SK-N-SH treated with all-trans-retinoic acid at 6 μM for 48 hours (cell line): Measurements from ENCODE around the gene C19orf85.
"Not testable (repeated sequence)": the region's sequence is repeated elsewhere in the genome, so short reads cannot be mapped to it uniquely, and the experiment has no call there.

Source experiments
- ARNTL ChIP-seq: fragments of 450-650 bp; formaldehyde crosslinking; IDR thresholded peaks from 2 replicates; pipeline ENCODE4 v1.5.0; 2020; ENCODE audit warnings: low read depth, mild to moderate bottlenecking, moderate library complexity, borderline replicate concordance
- BACH2 ChIP-seq: fragments of 250-450 bp; sonication (Bioruptor Pico); IDR thresholded peaks from 2 replicates; pipeline ENCODE4 v1.9.0; 2021; ENCODE audit warnings: mild to moderate bottlenecking, borderline replicate concordance
- CSDC2 ChIP-seq: fragments of 250-450 bp; sonication (Bioruptor Pico); IDR thresholded peaks from 2 replicates; pipeline ENCODE4 v1.5.0; 2020; ENCODE audit warnings: mild to moderate bottlenecking, moderate library complexity
- ISL1 ChIP-seq: fragments of 250-450 bp; sonication (Bioruptor Pico); IDR thresholded peaks from 2 replicates; pipeline ENCODE4 v2.1.2; 2022; ENCODE audit warnings: mild to moderate bottlenecking, moderate library complexity
- RARB ChIP-seq: fragments of 250-450 bp; sonication (Bioruptor Pico); IDR thresholded peaks from 2 replicates; pipeline ENCODE4 v1.8.0; 2021; ENCODE audit warnings: mild to moderate bottlenecking, moderate library complexity
- ZNF8 ChIP-seq: fragments of 450-650 bp; formaldehyde crosslinking; IDR thresholded peaks from 2 replicates; pipeline ENCODE4 v1.5.0; 2020; ENCODE audit warnings: mild to moderate bottlenecking, moderate library complexity
- TF ChIP-seq, protein P1 (sequence below): fragments of 250-450 bp; sonication (Bioruptor Pico); IDR thresholded peaks from 2 replicates; pipeline ENCODE4 v1.5.1; 2020; ENCODE audit warnings: low read depth, mild to moderate bottlenecking, moderate library complexity
- TF ChIP-seq, protein P2 (sequence below): fragments of 250-450 bp; sonication (Bioruptor Pico); IDR thresholded peaks from 2 replicates; pipeline ENCODE4 v1.8.0; 2020; ENCODE audit warnings: mild to moderate bottlenecking, moderate library complexity, borderline replicate concordance
- TF ChIP-seq, protein P3 (sequence below): fragments of 250-450 bp; sonication (Bioruptor Pico); IDR thresholded peaks from 2 replicates; pipeline ENCODE4 v1.5.0; 2020; ENCODE audit warnings: mild to moderate bottlenecking, moderate library complexity

DNA sequence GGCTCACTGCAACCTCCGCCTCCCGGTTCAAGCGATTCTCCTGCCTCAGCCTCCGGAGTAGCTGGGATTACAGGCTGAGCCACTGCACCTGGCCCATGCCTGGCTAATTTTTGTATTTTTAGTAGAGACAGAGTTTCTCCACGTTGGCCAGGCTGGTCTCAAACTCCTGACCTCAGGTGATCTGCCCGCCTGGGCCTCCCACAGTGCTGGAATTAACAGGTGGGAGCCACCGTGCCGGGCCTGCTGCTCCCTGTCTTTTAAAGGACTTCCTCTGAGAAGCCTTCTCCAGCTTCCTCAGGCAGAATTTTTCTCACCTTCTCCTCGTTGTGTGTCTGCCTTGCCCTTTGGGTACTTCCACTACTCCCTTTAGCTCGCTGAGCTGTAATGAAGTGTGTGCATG is 32.3 kb upstream of the C19orf85 start:
- not testable (repeated sequence) for TF ChIP-seq RARB, ISL1, BACH2, CSDC2, ZNF8, ARNTL (CRISPR knock-in tag)
- TF ChIP-seq, protein P1, sequence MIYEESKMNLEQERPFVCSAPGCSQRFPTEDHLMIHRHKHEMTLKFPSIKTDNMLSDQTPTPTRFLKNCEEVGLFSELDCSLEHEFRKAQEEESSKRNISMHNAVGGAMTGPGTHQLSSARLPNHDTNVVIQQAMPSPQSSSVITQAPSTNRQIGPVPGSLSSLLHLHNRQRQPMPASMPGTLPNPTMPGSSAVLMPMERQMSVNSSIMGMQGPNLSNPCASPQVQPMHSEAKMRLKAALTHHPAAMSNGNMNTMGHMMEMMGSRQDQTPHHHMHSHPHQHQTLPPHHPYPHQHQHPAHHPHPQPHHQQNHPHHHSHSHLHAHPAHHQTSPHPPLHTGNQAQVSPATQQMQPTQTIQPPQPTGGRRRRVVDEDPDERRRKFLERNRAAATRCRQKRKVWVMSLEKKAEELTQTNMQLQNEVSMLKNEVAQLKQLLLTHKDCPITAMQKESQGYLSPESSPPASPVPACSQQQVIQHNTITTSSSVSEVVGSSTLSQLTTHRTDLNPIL (CRISPR knock-in tag) = not testable (repeated sequence)
- TF ChIP-seq, protein P2, sequence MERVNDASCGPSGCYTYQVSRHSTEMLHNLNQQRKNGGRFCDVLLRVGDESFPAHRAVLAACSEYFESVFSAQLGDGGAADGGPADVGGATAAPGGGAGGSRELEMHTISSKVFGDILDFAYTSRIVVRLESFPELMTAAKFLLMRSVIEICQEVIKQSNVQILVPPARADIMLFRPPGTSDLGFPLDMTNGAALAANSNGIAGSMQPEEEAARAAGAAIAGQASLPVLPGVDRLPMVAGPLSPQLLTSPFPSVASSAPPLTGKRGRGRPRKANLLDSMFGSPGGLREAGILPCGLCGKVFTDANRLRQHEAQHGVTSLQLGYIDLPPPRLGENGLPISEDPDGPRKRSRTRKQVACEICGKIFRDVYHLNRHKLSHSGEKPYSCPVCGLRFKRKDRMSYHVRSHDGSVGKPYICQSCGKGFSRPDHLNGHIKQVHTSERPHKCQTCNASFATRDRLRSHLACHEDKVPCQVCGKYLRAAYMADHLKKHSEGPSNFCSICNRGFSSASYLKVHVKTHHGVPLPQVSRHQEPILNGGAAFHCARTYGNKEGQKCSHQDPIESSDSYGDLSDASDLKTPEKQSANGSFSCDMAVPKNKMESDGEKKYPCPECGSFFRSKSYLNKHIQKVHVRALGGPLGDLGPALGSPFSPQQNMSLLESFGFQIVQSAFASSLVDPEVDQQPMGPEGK (CRISPR knock-in tag) = not testable (repeated sequence)
- TF ChIP-seq, protein P3, sequence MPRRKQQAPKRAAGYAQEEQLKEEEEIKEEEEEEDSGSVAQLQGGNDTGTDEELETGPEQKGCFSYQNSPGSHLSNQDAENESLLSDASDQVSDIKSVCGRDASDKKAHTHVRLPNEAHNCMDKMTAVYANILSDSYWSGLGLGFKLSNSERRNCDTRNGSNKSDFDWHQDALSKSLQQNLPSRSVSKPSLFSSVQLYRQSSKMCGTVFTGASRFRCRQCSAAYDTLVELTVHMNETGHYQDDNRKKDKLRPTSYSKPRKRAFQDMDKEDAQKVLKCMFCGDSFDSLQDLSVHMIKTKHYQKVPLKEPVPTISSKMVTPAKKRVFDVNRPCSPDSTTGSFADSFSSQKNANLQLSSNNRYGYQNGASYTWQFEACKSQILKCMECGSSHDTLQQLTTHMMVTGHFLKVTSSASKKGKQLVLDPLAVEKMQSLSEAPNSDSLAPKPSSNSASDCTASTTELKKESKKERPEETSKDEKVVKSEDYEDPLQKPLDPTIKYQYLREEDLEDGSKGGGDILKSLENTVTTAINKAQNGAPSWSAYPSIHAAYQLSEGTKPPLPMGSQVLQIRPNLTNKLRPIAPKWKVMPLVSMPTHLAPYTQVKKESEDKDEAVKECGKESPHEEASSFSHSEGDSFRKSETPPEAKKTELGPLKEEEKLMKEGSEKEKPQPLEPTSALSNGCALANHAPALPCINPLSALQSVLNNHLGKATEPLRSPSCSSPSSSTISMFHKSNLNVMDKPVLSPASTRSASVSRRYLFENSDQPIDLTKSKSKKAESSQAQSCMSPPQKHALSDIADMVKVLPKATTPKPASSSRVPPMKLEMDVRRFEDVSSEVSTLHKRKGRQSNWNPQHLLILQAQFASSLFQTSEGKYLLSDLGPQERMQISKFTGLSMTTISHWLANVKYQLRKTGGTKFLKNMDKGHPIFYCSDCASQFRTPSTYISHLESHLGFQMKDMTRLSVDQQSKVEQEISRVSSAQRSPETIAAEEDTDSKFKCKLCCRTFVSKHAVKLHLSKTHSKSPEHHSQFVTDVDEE (CRISPR knock-in tag) = not testable (repeated sequence)
